HepG2 (cell line): ENCODE results near the gene ZNF25. TPM values are rescaled to one million over a fixed set of nuclear protein-coding genes. Genes with fewer than 3 reads are reported as not detected.
A peak's percentile ranks its signal among the peaks of the same experiment; 100 is the strongest.

Experiments
- CENPBD1 ChIP-seq: sonication (generic); formaldehyde crosslinking; IDR thresholded peaks from 2 replicates; pipeline ENCODE4 v1.8.0; 2022; ENCODE audit warnings: missing genetic modification reagents, low read depth, mild to moderate bottlenecking, borderline replicate concordance
- GABPA ChIP-seq, 2 experiments: IDR thresholded peaks; 2 replicates each; pipeline ENCODE4 v1.6.1; 2011 to 2016; ENCODE audit warnings: low read depth in 2 of 2, low read length in 1 of 2, missing biosample characterization in 1 of 2, missing genetic modification characterization in 1 of 2
- GATAD2A ChIP-seq: IDR thresholded peaks from 2 replicates; pipeline ENCODE4 v1.6.1; 2016
- HCFC1 ChIP-seq: fragments of 150-350 bp; IDR thresholded peaks from 2 replicates; pipeline ENCODE4 v1.6.1; 2014; ENCODE audit warnings: low read depth, low read length
- HIVEP1 ChIP-seq: sonication (generic); formaldehyde crosslinking; IDR thresholded peaks from 2 replicates; pipeline ENCODE4 v1.4.0; 2020; ENCODE audit warnings: mild to moderate bottlenecking, missing genetic modification reagents
- HOXA5 ChIP-seq: sonication (generic); formaldehyde crosslinking; IDR thresholded peaks from 2 replicates; pipeline ENCODE4 v1.4.0; 2020; ENCODE audit warnings: missing genetic modification reagents
- MBNL3 ChIP-seq: fragments of 250-450 bp; sonication (Bioruptor Pico); conservative IDR thresholded peaks from 2 replicates; pipeline ENCODE4 v1.8.0; 2022; ENCODE audit warnings: mild to moderate bottlenecking, inconsistent platforms
- MYC ChIP-seq: sonication (generic); formaldehyde crosslinking; IDR thresholded peaks from 2 replicates; pipeline ENCODE4 v1.9.0; 2021; ENCODE audit warnings: missing genetic modification reagents, borderline replicate concordance
- MYNN ChIP-seq: sonication (generic); formaldehyde crosslinking; IDR thresholded peaks from 2 replicates; pipeline ENCODE4 v1.4.0; 2020; ENCODE audit warnings: mild to moderate bottlenecking, low read depth, missing genetic modification reagents
- POLR2A ChIP-seq, 2 experiments: IDR thresholded peaks; 2 replicates each; pipeline ENCODE4 v1.6.1; 2011; ENCODE audit warnings: low read depth in 2 of 2, low read length in 2 of 2, mild to moderate bottlenecking in 1 of 2, moderate library complexity in 1 of 2; ENCODE audit not compliant: insufficient read depth in 1 of 2
- REPIN1 ChIP-seq: sonication (generic); formaldehyde crosslinking; IDR thresholded peaks from 2 replicates; pipeline ENCODE4 v1.8.0; 2022; ENCODE audit warnings: missing genetic modification reagents, low read depth, mild to moderate bottlenecking, borderline replicate concordance
- RFX3 ChIP-seq: IDR thresholded peaks from 2 replicates; pipeline ENCODE4 v1.6.1; 2016; ENCODE audit warnings: missing biosample characterization, missing genetic modification reagents
- RXRB ChIP-seq: IDR thresholded peaks from 2 replicates; pipeline ENCODE4 v1.6.1; 2016; ENCODE audit warnings: borderline replicate concordance, missing genetic modification reagents, missing compliant biosample characterization
- SPEN ChIP-seq: sonication (generic); formaldehyde crosslinking; IDR thresholded peaks from 2 replicates; pipeline ENCODE4 v1.5.1; 2020; ENCODE audit warnings: low read depth, mild to moderate bottlenecking, missing genetic modification reagents
- TOPORS ChIP-seq: sonication (generic); formaldehyde crosslinking; IDR thresholded peaks from 2 replicates; pipeline ENCODE4 v1.8.0; 2023; ENCODE audit warnings: mild to moderate bottlenecking, missing genetic modification reagents
- ZNF512B ChIP-seq: sonication (generic); formaldehyde crosslinking; IDR thresholded peaks from 2 replicates; pipeline ENCODE4 v1.5.1; 2020; ENCODE audit warnings: missing genetic modification reagents, mild to moderate bottlenecking, borderline replicate concordance
- ZNF577 ChIP-seq: sonication (generic); formaldehyde crosslinking; IDR thresholded peaks from 2 replicates; pipeline ENCODE4 v1.4.0; 2020; ENCODE audit warnings: mild to moderate bottlenecking, low read depth, missing genetic modification reagents, borderline replicate concordance
- polyA plus RNA-seq, 8 experiments: library from polyadenylated mRNA; depleted of rRNA in 3 of 8; stranded (reverse) in 7 of 8; unstranded in 1 of 8; fragments of >200 nt; fragmentation: Illumina TruSeq in 4 of 8; extraction: Trizol in 4 of 8; gene quantifications; 2 replicates each; pipeline versions ENCODE4 v1.2.1 to v1.2.3, GENCODE V29; 2011 to 2016; ENCODE audit warnings: low read depth in 4 of 8, missing spikeins in 1 of 8, mixed read lengths in 1 of 8; ENCODE audit not compliant: insufficient read depth in 1 of 8
- total RNA-seq, 5 experiments: library from RNA; depleted of rRNA; stranded (reverse); fragments of >200 nt; fragmentation: Illumina TruSeq; extraction: Trizol; gene quantifications; 2 replicates each; pipeline ENCODE4 v1.2.3, GENCODE V29; 2016; ENCODE audit warnings: low read depth in 1 of 5

The ZNF25 gene
- total and polyA plus RNA-seq, 2 of the 13 experiments (the other 11 are each of a cell fraction or from before 2014, with no cell fraction given), result 1.4 to 1.5 TPM

- TF ChIP-seq ZNF512B (CRISPR knock-in tag), result 0 out of 2 replicates have a peak, but pooled peaks have one; percentile 65
- no peak for TF ChIP-seq MBNL3 (CRISPR knock-in tag)
- TF ChIP-seq POLR2A (IDR thresholded peaks at IDR 0.05; ENCODE audit: insufficient read depth in 1 of 2, low read depth in 2 of 2, low read length in 2 of 2), result peak in 1 of 2 experiments; percentile 79; a peak in 2 of 4 replicates
- no peak for TF ChIP-seq ZNF577 (CRISPR knock-in tag)
- no peak for TF ChIP-seq RFX3 (CRISPR knock-in tag)
- TF ChIP-seq SPEN (CRISPR knock-in tag), result no peak; the same call in 1 of the 2 replicates
- TF ChIP-seq HCFC1, result peak; percentile 83
- no peak for TF ChIP-seq TOPORS (CRISPR knock-in tag)
- TF ChIP-seq HOXA5 (CRISPR knock-in tag), result peak; percentile 72; the same call in 1 of the 2 replicates
- TF ChIP-seq MYNN, result peak; percentile 68; the same call in 1 of the 2 replicates
- TF ChIP-seq REPIN1, result peak; percentile 34; the same call in 1 of the 2 replicates
- peak; percentile 22; the same call in 1 of the 2 replicates for TF ChIP-seq GABPA (IDR thresholded peaks at IDR 0.05; ENCODE audit: low read depth, low read length)
- TF ChIP-seq GABPA (CRISPR knock-in tag; IDR thresholded peaks at IDR 0.05; ENCODE audit: low read depth), result peak; percentile 81
- TF ChIP-seq CENPBD1 (CRISPR knock-in tag), result no peak
- TF ChIP-seq MYC (CRISPR knock-in tag), result peak; percentile 52; the same call in 1 of the 2 replicates
- TF ChIP-seq RXRB (CRISPR knock-in tag), result peak; percentile 30; the same call in 1 of the 2 replicates
- peak; percentile 40 for TF ChIP-seq GATAD2A
- TF ChIP-seq HIVEP1, result peak; percentile 65; the same call in 1 of the 2 replicates
Observed at GRCh38 chr10:38010119-38010903, 33.9 kb upstream of the ZNF25 start, which contains the start of gene ZNF33A (continued).
